ENCODE data around the gene PABPN1L.

GRCh38 chr16:88874938-88875599, 8.6 kb upstream of the PABPN1L start:
- TF ChIP-seq CTCF (IDR thresholded peaks at IDR 0.05; ENCODE audit: insufficient read depth, low read depth, low read length): no peak
- TF ChIP-seq EZH2 (IDR thresholded peaks at IDR 0.05; ENCODE audit: insufficient read depth, low read length): no peak

Measured in astrocyte (in vitro differentiated cells and primary cell).